Anterior cingulate cortex (tissue), 58 donors: Measurements from ENCODE around the gene RANBP3.
"Not testable (repeated sequence)": the region's sequence is repeated elsewhere in the genome, so short reads cannot be mapped to it uniquely, and the experiment has no call there.

ENCODE experiments used
- DNase-seq, 58 donors: peaks; one replicate each; lab custom pipeline; 2025; lab: John Stamatoyannopoulos, UW

RANBP3 gene

DNA sequence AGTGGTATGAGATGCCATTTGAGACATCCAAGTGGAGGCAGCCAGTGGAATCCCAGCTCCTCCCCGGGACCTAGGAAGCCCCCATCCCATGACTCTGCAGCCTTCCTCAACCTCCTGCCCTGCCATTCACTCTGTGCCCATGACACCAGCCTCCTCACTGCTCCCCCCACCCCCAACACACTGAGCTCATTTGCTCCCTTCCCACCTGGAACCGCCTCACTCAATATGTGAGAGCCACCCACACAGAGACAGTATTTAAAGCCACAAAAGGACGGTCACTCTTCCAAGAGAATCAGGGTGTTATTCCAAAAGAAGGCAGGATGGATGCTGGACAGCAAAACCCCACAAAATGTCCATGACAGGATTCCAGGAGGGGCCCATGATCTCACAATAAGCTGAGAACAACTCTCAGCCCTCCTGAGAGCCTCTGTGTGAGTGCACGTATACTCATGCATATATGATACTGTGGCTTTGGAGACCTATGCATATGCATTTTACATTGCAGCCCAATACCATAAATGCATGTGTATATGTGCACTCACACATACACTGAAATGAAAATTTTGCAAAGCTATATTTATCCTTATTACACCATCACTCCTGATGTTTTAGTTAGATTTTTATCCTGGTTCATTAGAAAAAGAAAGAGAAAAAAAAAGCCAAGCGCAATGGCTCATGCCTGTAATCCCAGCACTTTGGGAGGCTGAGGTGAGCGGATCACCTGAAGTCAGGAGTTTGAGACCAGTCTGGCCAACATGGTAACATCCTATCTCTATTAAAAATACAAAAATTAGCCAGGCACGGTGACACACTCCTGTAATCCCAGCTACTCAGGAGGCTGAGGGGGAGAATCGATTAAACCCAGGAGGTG lies 10.8 kb upstream of the RANBP3 start:
- DNase-seq, result peak in 2 of 58 donors; percentile 3 to 18

DNA sequence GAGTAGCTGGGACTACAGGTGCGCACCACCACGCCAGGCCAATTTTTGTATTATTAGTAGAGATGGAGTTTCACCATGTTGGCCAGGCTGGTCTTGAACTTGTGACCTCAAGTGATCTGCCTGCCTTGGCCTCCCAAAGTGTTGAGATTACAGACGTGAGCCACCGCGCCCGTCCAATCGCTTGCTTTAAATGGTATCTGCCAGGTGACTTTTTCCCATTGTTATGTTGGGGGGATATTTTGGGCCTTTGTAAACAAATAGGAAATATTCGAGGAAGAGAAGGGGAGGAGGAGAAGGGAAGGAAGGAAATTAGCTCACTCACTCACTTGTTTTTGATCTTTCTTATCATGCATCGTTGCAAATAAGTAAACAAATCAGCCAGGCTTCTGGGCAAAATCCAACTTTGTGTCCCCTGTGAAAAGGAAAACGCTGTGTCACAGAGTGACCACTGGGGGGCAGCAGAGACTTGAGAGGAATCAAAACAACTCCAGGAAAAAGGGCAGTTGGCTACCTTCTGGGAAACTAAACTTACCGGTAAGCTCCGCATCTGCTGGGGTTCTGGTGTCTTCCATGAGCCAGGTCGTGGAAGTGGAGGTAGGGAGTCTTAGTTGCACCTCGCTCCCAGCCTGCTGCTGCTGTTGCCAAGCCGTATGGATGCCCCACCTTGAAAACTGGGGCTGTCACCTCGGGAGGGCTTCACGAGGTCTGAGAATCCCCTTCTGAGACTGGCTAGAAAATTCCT lies 9.3 kb upstream of the RANBP3 start:
- DNase-seq, result peak in 54 of 58 donors; percentile 3 to 80 (median 50)

- DNase-seq, result not testable (repeated sequence)
Measured at GRCh38 chr19:5985837-5986236, 7.9 kb upstream of the RANBP3 start.

- no peak for DNase-seq
Measured at GRCh38 chr19:5985098-5985783, 7.3 kb upstream of the RANBP3 start.

- DNase-seq, result no peak
Measured at GRCh38 chr19:5984600-5984999, 6.7 kb upstream of the RANBP3 start.

- DNase-seq, result no peak
Measured at GRCh38 chr19:5983367-5983955, 5.5 kb upstream of the RANBP3 start.

GRCh38 chr19:5978606-5979552 lies 939 bp upstream of the RANBP3 start:
- peak in 2 of 58 donors; percentile 37 to 49 for DNase-seq

DNA sequence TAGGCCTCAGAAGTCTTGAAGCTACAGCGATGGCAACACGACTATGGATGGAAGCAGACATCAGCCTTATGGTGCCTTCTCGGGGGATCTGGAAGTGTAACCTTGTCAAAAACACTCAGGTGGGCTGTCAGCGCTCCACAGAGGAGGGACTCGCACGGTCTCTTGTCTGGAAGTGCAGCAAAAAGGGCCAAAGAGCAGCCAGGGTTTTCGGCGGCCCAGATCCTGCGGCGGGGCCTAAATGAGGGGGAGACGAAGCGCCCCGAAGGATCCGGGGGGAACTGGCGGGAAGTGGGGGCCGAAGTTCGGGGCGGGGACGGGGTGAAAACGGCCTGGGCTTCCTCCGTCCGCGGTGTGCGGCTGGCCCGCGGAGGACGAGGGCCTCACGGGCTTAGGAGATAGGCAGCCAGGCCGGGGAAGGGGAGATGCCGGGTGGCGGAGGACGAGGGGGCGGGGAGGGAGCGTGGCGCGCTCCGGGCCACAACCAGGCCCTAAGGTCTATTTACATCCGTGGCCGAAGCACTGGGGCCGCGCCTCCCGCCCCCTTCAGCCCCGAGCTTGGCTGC lies 637 bp downstream of the RANBP3 start:
- DNase-seq, result peak in 1 of 58 donors; percentile 44

DNA sequence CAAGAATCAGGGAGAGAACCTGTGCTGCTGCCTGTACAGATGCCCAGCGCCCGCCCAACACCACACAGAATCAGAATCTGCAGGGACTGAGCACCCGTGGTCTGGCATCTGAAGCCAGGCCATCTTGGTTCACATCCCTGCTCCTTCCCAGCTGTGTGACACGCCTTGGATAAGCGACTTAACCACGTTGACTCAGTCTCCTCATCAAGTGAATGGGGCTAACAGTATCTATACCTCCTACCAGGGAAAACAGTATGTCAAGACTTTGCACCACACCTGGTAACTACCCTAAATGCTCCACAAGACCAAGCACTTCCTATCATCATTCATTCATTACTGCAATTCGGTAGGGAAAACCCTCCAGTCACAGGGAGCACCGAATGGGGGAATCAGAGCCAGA lies 1.2 kb downstream of the RANBP3 start:
- no peak for DNase-seq

DNA sequence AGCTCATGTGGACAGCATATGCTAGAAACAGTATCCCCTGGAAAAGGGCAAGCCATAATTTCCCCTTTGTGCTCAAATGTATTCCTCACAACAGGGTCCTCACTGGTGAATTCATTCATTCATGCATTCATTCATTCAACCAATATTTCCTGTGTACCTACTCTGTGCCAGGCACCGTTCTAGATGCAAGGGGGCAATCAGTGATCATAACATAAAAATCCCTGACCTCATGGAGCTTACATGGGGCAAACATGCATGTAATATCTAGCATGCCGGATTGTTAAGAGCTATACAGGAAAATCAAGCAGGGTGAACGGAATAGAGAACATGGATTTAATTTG lies 2.6 kb downstream of the RANBP3 start:
- DNase-seq, result no peak

DNA sequence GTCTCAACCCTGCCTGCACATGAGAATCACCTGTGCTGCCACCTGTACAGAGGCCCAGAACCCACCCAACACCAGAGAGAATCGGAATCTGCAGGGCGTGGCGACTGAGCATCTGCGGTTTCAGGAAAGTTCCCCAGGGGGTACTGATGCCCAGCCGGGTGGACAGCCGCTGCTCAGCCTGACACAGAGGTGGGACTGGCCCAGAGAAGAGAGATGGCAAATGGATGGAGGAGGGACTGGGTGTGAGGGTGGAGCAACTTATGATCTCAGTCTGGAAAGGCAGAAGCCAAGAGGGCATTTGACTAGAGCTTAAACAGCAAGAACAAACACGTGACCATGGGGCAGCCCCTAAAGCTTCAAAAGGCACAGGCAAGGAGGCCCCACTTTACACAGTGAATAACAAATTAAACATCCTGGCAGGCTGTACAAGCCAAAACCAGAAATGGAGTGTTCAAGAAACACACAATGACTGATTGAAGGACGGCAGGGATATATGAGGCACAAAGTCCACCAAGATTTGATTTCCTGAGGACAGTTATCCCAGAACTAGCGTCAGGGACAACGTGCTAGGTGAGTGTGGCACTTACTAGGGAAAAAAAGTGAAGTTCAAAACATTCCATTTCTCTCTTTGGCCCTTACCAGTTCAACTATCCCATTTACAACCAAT lies 3.1 kb downstream of the RANBP3 start:
- no peak for DNase-seq

DNA sequence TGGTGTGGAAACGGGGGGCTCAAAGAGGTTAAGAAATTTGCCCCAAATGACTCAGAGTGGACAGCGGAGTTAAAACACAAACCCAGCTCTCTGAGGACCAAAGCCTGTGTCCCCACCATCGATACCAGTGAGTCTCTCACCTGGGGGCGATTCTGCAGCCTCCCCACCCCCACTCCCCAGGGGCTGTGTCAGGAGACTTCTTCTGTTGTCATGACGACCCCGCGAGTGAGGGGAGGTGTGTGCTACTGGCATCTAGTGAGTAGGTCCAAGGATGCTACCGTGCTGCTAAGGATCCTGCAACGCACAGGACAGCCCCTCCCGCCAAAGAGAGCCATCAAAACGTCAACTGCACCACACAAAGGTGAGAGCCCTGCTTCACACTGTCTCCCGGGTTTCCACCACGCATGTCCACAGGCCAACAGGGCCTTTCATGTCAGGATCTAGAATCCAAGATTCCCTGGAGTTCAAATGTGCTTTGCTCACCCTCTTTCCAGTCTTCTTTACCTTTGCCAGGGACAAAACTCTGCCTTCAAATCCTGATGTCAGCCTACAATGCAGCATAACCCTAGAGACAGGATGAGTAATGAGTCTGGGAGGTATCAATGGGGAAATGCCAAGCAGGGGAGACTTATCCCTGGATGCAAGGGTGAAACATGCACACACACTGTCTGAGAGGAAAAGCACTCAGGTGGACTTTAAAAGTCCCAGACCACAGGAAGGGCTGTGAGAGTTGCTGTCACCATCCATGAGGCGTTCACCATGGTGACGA lies 3.9 kb downstream of the RANBP3 start:
- no peak for DNase-seq

GRCh38 chr19:5973376-5973775 lies 4.6 kb downstream of the RANBP3 start:
- no peak for DNase-seq

- no peak for DNase-seq
Measured at GRCh38 chr19:5972355-5972731, 5.6 kb downstream of the RANBP3 start.

DNA sequence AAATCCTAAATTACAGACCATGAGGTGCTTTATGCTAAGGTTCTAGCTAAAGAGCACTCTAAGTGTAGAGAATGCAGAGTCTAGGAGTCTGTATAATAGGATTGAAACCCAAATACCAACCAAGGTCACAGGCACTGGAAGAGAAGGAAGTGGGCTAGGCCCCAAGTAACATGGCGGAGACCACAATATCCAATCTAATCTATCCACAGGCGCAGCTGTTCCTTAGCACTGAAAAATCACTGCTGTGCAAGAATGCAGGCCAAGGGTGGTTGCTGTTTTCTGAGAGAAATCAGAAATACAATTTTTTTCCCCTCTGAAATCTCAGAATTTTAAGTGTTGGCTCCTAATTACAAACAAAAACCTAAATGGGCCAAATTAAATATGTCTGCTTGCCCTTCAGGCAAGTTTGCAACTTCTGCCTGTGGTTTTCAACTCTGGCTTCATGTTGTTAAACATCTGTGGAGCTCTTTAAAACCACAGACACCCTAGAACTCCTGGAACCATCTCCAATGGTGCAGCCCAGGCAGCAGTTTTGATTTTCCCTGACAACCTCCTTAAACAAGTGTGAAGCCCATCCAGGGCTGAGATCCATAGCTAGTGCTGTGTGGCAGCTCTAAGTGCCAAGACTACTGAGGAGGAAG lies 6.1 kb downstream of the RANBP3 start:
- no peak for DNase-seq

DNA sequence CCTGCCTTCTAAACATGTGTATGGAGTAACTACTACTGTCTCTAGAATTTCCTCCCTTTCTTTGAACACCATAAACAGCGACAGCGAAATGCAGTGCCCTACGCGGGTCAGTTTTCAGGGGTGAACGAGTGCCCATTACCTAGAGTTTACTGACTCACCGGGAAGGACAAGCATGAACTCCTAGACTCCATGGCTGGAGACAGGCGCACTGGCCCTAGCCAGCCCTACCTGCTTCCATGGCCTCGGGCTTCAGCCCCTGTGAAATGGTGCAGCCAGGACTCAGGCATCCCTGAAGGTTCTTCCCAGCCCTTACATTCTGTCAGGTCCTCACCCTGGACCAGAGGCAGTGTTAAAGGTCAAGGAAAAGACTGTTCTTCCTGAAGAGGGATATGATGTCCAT lies 8.5 kb downstream of the RANBP3 start:
- no peak for DNase-seq
